ENCODE results near the gene ZNF319. TPM values are rescaled to one million over a fixed set of nuclear protein-coding genes. Genes with fewer than 3 reads are reported as not detected.
A peak's percentile ranks its signal among the peaks of the same experiment; 100 is the strongest.

The ZNF319 gene
- total RNA-seq, 1 donor from 2014 or later, result 14.9 TPM

GRCh38 chr16:58034774-58035173 lies 34.3 kb upstream of the ZNF319 start:
- H3K4me3 Mint-ChIP-seq (ENCODE audit: low read depth), result peak overlapping the region; percentile 31
- no peaks in the 10 kb centered on the region for H3K9me3 Mint-ChIP-seq (ENCODE audit: low read depth)
- H3K4me1 Mint-ChIP-seq (ENCODE audit: low read depth), result peaks cover 38% of the 10 kb centered on the region
- no peak for TF ChIP-seq CTCF (IDR thresholded peaks at IDR 0.05; ENCODE audit: unreplicated experiment)
- DNase-seq (ENCODE audit: low spot score, unreplicated experiment), result no peak
- H3K27ac Mint-ChIP-seq, result no peak overlapping the region
- H3K27me3 Mint-ChIP-seq, result no peaks in the 10 kb centered on the region
- peaks cover 12% of the 10 kb centered on the region for H3K36me3 Mint-ChIP-seq (ENCODE audit: insufficient read depth)

GRCh38 chr16:58034128-58034685 lies 33.7 kb upstream of the ZNF319 start:
- no peak overlapping the region for H3K4me3 Mint-ChIP-seq (ENCODE audit: low read depth)
- H3K27ac Mint-ChIP-seq, result no peak overlapping the region
- DNase-seq (ENCODE audit: low spot score, unreplicated experiment), result no peak
- H3K27me3 Mint-ChIP-seq, result no peaks in the 10 kb centered on the region
- peaks cover 44% of the 10 kb centered on the region for H3K4me1 Mint-ChIP-seq (ENCODE audit: low read depth)
- no peak for TF ChIP-seq CTCF (IDR thresholded peaks at IDR 0.05; ENCODE audit: unreplicated experiment)
- H3K36me3 Mint-ChIP-seq (ENCODE audit: insufficient read depth), result peaks cover 11% of the 10 kb centered on the region
- no peaks in the 10 kb centered on the region for H3K9me3 Mint-ChIP-seq (ENCODE audit: low read depth)

GRCh38 chr16:58032710-58033293 lies 32.3 kb upstream of the ZNF319 start:
- H3K27ac Mint-ChIP-seq, result peak overlapping the region; percentile 94
- peaks cover 56% of the 10 kb centered on the region for H3K4me1 Mint-ChIP-seq (ENCODE audit: low read depth)
- peaks cover 6% of the 10 kb centered on the region for H3K36me3 Mint-ChIP-seq (ENCODE audit: insufficient read depth)
- H3K4me3 Mint-ChIP-seq (ENCODE audit: low read depth), result peak overlapping the region; percentile 60
- peak; percentile 58 for DNase-seq (ENCODE audit: low spot score, unreplicated experiment)
- H3K27me3 Mint-ChIP-seq, result no peaks in the 10 kb centered on the region
- H3K9me3 Mint-ChIP-seq (ENCODE audit: low read depth), result no peaks in the 10 kb centered on the region
- TF ChIP-seq CTCF (IDR thresholded peaks at IDR 0.05; ENCODE audit: unreplicated experiment), result no peak

- Mint-ChIP-seq H3K27ac (peak overlapping the region; percentile 87), H3K4me3 (ENCODE audit: low read depth) (no peak overlapping the region), H3K27me3 (no peaks in the 10 kb centered on the region), H3K4me1 (ENCODE audit: low read depth) (peaks cover 55% of the 10 kb centered on the region), H3K36me3 (ENCODE audit: insufficient read depth) (peaks cover 4% of the 10 kb centered on the region), H3K9me3 (ENCODE audit: low read depth) (no peaks in the 10 kb centered on the region)
- no peak for TF ChIP-seq CTCF (IDR thresholded peaks at IDR 0.05; ENCODE audit: unreplicated experiment)
- no peak for DNase-seq (ENCODE audit: low spot score, unreplicated experiment)
Observed at GRCh38 chr16:58031016-58031800, 30.7 kb upstream of the ZNF319 start.

- Mint-ChIP-seq H3K27ac (no peak overlapping the region), H3K27me3 (no peaks in the 10 kb centered on the region), H3K4me1 (ENCODE audit: low read depth) (peaks cover 54% of the 10 kb centered on the region), H3K9me3 (ENCODE audit: low read depth) (no peaks in the 10 kb centered on the region), H3K36me3 (ENCODE audit: insufficient read depth) (peaks cover 4% of the 10 kb centered on the region), H3K4me3 (ENCODE audit: low read depth) (no peak overlapping the region)
- TF ChIP-seq CTCF (IDR thresholded peaks at IDR 0.05; ENCODE audit: unreplicated experiment), result no peak
- no peak for DNase-seq (ENCODE audit: low spot score, unreplicated experiment)
Observed at GRCh38 chr16:58030136-58030840, 29.8 kb upstream of the ZNF319 start.
